ENCODE data around the gene RIPOR2.
"Not testable (repeated sequence)": the region's sequence is repeated elsewhere in the genome, so short reads cannot be mapped to it uniquely, and the experiment has no call there.

The RIPOR2 gene

GRCh38 chr6:24902782-24903181, 33.0 kb downstream of the RIPOR2 start:
- no peak for DNase-seq

DNA sequence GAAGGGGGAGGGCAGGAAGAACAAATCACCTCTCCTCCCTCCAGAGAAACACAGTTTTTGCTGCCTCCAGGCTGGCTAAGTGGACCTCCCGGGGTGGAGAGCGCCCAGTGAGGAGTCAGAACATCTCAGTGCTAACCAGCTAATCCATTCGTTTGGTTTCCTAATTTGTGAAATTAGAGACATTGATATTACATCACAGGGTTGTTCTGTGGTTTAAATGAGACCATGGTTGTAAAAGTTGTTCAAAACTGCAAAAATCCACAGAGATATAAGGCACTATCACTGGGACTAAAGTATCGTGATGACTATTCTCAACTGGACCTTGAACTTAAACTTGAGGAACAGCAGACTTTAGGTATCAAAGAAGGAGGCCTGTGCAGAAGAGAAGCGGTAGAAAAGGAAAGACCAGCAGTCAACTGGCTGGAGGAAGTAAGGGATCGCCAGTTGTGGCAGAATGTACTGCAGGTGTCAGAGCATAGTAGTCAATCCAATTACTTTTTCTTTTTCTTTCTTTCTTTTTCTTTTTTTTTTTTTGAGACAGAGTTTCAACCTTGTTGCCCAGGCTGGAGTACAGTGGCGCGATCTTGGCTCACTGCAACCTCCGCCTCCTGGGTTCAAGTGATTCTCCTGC, 33.9 kb downstream of the RIPOR2 start:
- peak; percentile 24 for DNase-seq

DNA sequence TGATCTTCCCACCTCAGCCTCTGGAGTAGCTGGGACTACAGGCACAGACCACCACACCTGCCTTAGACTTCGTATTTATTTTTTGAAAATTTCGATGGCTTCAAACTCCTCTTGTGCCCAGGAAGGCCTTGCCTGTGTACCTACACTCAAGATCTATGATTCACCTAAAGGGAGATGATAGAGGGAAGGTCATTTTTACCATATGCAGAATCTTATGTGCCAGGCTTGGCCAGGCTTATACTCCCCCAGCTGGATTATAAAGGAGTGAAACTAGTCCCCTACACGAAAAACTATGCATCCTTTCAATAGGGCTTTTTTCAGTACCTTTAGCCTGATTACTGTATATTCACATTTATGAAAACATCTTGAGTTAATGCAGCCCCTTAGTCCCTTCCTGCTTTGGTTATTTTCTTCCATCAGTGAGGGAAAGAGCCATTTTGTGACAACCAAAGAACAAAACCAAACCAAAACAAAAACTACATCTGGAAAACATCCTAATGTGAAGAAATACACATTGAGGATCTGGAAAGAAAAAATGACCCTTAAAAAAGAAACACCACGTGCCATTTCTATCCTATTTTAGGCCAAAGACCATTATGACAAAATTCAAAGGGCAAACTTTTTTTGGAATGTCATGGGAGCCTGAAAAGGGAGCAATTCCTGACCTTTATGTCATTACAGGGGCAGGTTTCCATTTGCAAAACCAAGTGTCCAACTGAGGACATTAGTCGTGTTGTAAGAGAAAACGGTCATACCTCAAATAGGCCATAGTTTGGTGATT, 34.7 kb downstream of the RIPOR2 start:
- DNase-seq: no peak

GRCh38 chr6:24899997-24900325, 35.8 kb downstream of the RIPOR2 start:
- no peak for DNase-seq

- peak; percentile 57 for DNase-seq
These were observed 36.4 kb downstream of the RIPOR2 start for GRCh38 chr6:24899136-24899996.

DNA sequence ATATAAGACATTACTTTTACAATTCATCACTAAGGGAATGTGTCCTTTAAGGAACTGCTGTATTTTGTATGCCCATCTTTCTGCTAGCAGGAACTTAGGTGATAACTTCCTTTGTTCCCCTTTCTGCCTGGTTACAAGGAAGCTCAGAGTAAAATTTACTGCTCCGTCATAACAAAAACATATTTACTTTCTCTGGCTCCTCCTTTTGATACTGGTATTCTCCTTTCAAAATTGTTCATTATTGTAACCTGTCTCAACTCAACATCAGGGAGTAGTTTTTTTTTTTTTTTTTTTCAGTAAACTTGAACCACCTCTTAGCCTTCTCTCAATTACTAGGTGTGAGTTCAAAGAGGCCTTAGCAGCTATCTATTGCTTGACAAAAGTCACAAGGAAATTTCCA, 37.1 kb downstream of the RIPOR2 start:
- DNase-seq: no peak

- DNase-seq: no peak
These were observed 38.6 kb downstream of the RIPOR2 start for GRCh38 chr6:24897186-24897585.

DNA sequence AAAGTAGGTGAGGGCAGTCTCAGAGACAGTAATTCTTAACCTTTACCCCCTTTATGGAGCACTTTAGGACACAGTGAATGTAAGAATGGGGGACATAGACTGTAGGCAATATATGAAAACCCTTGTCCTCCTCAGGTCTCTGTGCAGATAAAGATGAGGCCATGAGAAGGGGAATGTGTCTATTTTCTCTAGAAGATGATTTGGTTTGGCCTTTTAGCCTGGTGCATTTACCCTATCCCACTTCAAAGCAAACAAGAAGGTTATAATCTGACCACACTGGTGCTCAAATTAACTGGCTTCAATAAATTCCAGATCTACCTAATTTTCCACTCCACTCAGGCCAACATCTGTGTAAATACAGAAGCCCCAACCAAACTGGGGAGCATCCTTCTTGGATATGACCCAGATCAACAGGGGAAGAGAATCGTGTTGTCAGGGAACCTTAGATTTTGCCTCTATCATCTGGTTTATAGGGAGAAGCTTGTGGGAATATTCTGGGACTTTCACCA, 42.4 kb downstream of the RIPOR2 start:
- no peak for DNase-seq

DNA sequence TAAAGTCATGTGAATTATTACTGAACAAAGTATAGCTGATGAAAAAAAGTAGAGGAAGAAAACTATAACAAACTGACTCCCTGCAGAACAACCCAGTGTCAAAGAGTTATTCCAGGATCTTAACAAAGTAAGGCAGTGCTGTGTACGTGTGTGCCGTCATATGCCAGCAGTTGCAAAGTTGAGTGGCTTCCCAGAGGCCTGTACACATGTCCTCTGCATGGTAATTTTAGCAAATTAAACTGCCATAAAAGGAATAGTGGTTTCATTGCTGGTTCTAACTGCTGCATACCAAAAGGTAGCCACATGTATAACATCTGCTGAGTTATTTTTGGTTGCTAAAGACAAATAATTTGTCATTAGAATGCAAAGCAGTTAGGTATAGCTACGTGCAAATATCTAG, 44.8 kb downstream of the RIPOR2 start:
- no peak for DNase-seq

GRCh38 chr6:24890471-24890870, 45.3 kb downstream of the RIPOR2 start:
- DNase-seq: no peak

GRCh38 chr6:24888715-24889370, 46.9 kb downstream of the RIPOR2 start:
- no peak for DNase-seq

- no peak for DNase-seq
These were observed 48.1 kb downstream of the RIPOR2 start for GRCh38 chr6:24887545-24888140.

GRCh38 chr6:24883618-24884017, 52.1 kb downstream of the RIPOR2 start:
- no peak for DNase-seq

DNA sequence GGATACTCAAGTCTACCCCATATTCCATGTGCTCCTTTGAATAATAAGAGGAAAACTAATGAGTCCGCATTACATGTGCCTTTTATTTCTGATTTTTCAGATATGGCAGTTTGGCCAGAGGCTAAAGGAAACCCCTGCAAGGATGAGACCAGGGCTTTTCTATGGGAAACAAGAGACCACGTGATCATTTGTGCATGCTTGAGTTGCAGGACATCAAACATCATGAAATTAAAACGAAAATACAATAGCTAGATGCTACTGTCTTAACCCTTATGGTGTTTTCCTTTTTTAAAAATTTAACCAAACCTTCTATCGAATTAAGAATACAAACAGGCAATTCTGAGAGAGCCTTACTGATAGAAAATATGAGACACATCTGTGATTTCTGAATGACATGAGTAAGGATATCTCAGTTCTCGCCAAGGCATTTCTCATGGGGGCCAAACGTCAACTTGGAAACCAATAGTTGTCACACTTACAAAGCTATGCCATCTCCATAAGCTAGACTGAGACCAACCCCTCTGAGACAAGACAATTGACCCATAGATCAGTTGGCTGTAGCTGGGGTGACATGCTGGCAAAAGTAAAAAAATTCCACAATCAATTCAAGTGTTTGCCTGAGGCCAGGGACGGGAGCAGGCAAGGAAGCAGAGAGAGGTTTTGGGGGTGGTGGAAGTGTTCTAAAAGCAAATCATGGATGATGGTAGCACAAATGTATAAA, 52.8 kb downstream of the RIPOR2 start:
- DNase-seq: no peak

DNA sequence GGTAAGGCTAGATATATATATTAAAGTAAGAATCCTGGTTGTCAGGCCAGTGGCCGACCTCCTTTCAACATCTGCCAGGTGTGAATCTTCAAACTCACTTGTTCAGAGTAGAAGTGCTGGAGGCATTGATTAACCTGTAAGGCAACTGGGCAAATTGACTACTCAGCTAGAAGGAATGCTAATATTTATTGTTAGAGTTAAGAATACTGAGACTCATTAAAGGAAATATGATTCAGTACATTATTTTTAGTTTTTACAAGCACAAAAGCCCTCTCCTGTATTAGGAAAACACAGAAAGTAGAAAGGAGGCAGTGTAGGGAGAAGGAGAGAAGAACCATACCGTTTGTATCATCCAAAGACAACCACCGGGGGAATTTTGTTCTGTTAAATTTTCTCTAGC, 53.5 kb downstream of the RIPOR2 start:
- DNase-seq: no peak

GRCh38 chr6:24881376-24881775, 54.4 kb downstream of the RIPOR2 start:
- DNase-seq: no peak

DNA sequence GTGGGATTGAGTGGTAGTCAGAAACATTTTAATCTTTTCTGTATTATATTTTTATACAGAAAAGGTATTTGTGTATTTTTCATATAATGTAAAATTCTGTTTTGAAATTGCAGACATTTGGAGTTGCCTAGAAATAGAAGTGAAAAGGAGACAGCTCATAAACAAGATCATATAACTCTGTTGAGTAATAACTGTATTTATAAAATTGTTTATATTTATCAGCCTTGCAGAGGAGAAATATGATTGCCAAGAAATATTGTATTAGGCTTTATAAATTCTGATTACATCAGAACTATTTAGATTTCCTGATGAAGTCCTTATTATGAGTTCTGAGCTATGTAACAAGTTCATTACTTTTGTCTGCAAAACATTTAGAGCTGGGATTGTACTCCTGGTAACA, 55.3 kb downstream of the RIPOR2 start:
- DNase-seq: no peak

- DNase-seq: no peak
These were observed 56.4 kb downstream of the RIPOR2 start for GRCh38 chr6:24879351-24879750.

DNA sequence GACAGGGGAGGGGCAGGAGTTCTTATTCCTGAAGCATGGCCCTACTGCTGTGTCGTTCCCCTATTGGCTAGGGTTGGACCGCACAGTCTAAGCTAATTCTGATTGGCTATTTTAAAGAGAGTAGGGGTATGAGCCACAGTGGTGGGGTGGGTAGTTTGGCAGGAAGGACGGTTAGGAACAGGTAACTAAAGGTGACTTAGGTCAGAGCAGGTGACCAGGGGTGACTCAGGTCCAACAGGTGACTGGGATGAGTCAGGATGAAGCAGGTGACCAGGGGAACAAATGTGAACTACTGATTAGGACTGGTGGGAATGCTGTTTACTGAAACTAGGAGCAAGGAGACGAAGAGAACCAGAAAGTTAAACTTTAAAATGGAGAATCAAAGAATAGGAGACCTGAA, 58.0 kb downstream of the RIPOR2 start:
- DNase-seq: not testable (repeated sequence)

DNA sequence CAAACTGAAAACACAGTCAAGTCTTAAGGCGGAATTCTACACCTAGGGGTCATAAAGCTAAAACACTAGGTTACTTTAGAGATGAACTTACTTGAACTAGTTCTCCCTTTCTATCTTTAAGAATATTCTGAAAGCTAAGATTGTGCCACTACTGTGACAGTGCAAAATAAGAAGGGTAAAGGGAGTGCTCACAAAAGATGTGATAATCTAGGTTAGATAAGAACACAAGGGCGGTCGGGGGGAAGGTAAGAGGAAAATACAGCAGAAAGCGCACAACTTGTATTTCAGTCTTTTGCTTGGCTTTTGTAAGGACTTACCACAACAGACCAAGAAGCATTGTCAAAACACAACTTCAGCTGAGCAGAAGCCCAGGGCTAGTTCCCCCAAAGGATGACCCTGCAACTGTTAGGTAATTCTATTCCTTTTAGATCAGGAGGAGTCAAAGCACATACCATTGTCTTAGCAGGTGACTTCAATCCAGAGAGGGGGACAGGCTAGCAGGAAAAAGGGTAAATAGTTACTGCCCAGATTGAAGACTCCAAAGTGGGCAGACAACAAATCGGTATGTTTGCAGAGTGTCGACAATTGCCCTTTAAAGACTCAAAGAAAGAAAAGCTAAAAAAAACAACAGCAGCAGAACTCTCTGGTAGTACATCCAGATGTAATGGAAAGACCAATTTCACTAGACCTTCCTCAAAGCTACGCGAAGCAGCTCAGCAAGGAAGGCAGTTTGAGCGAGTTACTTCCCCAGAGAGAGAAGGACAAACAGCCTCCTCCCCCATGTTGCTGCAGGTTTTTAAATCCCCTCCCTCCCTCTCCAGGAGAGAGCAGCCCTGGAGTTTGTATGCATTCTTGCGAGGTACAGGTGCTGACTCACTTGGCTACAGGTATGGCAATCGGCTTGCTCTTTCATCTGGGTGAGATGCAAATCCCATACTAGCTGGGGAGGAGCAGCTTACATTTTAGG, 59.0 kb downstream of the RIPOR2 start:
- DNase-seq: peak; percentile 56

- DNase-seq: no peak
These were observed 60.2 kb downstream of the RIPOR2 start for GRCh38 chr6:24875534-24875901.

All from hematopoietic multipotent progenitor cell treated with erythropoietin and hydrocortisone succinate and interleukin-3 and kit ligand, for 4 days (in vitro differentiated cells).